MCF 10A (cell line): ENCODE results near the gene QPCTL. TPM values are rescaled to one million over a fixed set of nuclear protein-coding genes. Genes with fewer than 3 reads are reported as not detected.

Experiments
- BruUV-seq: library from RNA; stranded (reverse); fragments of 400-500 nt; replicated peaks from 2 replicates; lab custom pipeline; 2021; lab: Mats Ljungman, UMichigan
- CTCF ChIA-PET: fragments of 300-600 bp; sonication (Branson Sonifier 250); formaldehyde crosslinking; extraction: SDS; loops from one replicate; lab custom pipeline; 2021; ENCODE audit warnings: antibody characterized with exemption, inconsistent platforms; lab: Yijun Ruan, JAX
- POLR2A ChIA-PET: fragments of 300-600, 350-650 bp; sonication (Branson Sonifier 250); formaldehyde crosslinking; extraction: SDS; loops from one replicate; lab custom pipeline; 2020; ENCODE audit warnings: antibody characterized with exemption, inconsistent platforms; lab: Yijun Ruan, JAX
- DNase-seq: peaks from one replicate; pipeline ENCODE4 v3.0.0-alpha.2; 2018; ENCODE audit not compliant: unreplicated experiment
- H3K27ac Mint-ChIP-seq: one replicate; pipeline ENCODE4 v1.8.0; 2022; ENCODE audit warnings: mild to moderate bottlenecking, low read depth, mixed read lengths; ENCODE audit not compliant: unreplicated experiment
- H3K27me3 Mint-ChIP-seq: one replicate; pipeline ENCODE4 v1.8.0; 2022; ENCODE audit warnings: mixed read lengths; ENCODE audit not compliant: insufficient read depth, unreplicated experiment
- H3K36me3 Mint-ChIP-seq: one replicate; pipeline ENCODE4 v1.8.0; 2022; ENCODE audit warnings: mild to moderate bottlenecking, moderate library complexity, mixed read lengths; ENCODE audit not compliant: insufficient read depth, unreplicated experiment
- H3K4me1 Mint-ChIP-seq: one replicate; pipeline ENCODE4 v1.8.0; 2022; ENCODE audit warnings: mixed read lengths; ENCODE audit not compliant: insufficient read depth, unreplicated experiment
- H3K4me3 Mint-ChIP-seq: one replicate; pipeline ENCODE4 v1.8.0; 2022; ENCODE audit warnings: mild to moderate bottlenecking, moderate library complexity, mixed read lengths; ENCODE audit not compliant: unreplicated experiment
- H3K9me3 Mint-ChIP-seq: one replicate; pipeline ENCODE4 v1.8.0; 2022; ENCODE audit warnings: mixed read lengths; ENCODE audit not compliant: unreplicated experiment
- intact Hi-C: fragments of 100-400 bp; cut with micrococcal nuclease; formaldehyde crosslinking; loops from 2 replicates; pipeline ENCODE4 v1.14.1; 2022
- total RNA-seq: library from RNA; stranded (reverse); gene quantifications from 2 replicates; pipeline ENCODE4 v1.2.3, GENCODE V29; 2022
- TF ChIP-seq, protein P1 (sequence below): fragments of 200-600 bp; IDR thresholded peaks from one replicate; pipeline ENCODE4 v1.8.0; 2022; ENCODE audit warnings: antibody characterized with exemption, mild to moderate bottlenecking; ENCODE audit not compliant: unreplicated experiment

The QPCTL gene
- total RNA-seq, 1 experiment from 2014 or later = 14.9 TPM

DNA sequence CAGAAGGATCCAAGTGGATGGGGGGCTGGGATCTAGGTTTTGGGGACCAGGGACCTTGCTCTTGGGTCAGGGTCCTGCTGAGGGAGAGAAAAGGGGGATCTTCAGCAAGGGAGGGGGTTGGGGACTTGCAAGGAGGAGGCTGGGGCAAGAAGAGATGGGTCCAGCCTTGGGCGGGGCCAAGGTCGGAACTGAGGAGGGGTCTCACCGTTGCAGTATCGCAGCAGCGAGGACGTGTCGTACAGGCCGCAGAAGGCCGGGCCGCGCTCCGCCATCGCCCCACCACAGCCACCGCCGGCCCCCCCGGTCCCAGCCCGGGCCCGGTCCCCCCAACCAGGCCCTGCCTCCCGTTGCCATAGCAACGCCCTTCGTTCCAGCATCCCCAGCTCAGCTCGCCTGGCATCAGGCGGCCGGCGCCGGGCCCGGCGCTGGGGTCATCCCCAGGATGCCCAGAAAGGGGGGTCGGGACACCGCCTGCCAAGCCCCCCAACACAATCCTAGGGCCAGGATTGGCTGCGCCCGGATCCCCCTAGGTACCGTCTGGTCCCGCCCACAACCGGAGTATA, 47.3 kb upstream of the QPCTL start:
- Mint-ChIP-seq H3K27ac (no peak overlapping the region), H3K27me3 (no peaks in the 10 kb centered on the region), H3K9me3 (no peaks in the 10 kb centered on the region), H3K4me3 (peak overlapping the region; percentile 61), H3K4me1 (peaks cover 31% of the 10 kb centered on the region), H3K36me3 (peaks cover 4% of the 10 kb centered on the region)
- no TSS peak for BruUV-seq
- CTCF ChIA-PET = interaction anchor here (0.6 to 1.1 kb wide), 3 partner anchors 54 to 171 kb away, joined by 3 to 4 read pairs (median 3); no protein-coding TSS in a partner anchor
- TF ChIP-seq, protein P1, sequence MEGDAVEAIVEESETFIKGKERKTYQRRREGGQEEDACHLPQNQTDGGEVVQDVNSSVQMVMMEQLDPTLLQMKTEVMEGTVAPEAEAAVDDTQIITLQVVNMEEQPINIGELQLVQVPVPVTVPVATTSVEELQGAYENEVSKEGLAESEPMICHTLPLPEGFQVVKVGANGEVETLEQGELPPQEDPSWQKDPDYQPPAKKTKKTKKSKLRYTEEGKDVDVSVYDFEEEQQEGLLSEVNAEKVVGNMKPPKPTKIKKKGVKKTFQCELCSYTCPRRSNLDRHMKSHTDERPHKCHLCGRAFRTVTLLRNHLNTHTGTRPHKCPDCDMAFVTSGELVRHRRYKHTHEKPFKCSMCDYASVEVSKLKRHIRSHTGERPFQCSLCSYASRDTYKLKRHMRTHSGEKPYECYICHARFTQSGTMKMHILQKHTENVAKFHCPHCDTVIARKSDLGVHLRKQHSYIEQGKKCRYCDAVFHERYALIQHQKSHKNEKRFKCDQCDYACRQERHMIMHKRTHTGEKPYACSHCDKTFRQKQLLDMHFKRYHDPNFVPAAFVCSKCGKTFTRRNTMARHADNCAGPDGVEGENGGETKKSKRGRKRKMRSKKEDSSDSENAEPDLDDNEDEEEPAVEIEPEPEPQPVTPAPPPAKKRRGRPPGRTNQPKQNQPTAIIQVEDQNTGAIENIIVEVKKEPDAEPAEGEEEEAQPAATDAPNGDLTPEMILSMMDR = no peak
- DNase-seq = no peak
- POLR2A ChIA-PET = interaction anchor here (0.9 to 1.7 kb wide), 5 partner anchors 14 to 51 kb away, joined by 3 to 9 read pairs (median 5); partner anchors contain the start of genes GIPR, QPCTL and SNRPD2
- intact Hi-C loops = no loop called here

DNA sequence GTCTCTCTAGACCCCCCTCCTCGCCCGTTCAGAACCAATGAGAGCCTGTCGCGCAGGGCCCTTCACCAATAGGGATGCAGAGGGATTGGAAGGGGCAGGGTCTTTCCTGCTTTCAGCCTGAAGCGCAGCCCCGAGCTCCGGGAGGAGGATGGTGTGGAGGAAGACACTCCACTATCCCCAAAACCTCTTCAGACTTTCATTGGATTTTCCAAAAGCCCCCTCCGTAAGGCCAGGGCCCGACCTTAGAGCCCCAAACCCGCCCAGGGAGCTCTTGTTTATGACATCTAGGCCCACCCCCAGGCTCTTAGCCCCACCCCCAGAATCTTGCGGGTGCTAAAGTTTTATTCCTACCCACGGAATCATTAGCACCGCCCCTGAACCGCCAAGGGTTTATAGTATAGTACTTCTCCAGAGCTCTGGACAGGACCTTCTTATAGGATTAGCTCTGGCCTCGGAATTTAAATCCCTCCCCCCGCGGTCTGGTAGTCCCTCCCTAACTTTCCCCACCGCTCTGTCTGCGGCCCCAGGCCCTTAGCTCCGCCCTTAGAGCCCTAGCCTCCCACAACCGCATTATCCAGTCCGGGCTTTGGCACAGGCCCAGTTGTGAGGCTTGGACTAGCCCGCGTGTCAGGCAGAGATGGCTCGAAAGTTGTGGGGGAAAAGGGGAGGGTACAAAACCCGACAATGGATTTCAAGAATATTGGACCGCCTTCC, 46.7 kb upstream of the QPCTL start:
- peaks cover 3% of the 10 kb centered on the region for H3K36me3 Mint-ChIP-seq
- H3K27ac Mint-ChIP-seq = no peak overlapping the region
- H3K27me3 Mint-ChIP-seq = no peaks in the 10 kb centered on the region
- CTCF ChIA-PET = interaction anchor here (0.6 to 1.1 kb wide), 6 partner anchors 35 to 160 kb away, joined by 3 to 7 read pairs (median 4); no protein-coding TSS in a partner anchor
- H3K9me3 Mint-ChIP-seq = no peaks in the 10 kb centered on the region
- peak overlapping the region; percentile 61 for H3K4me3 Mint-ChIP-seq
- POLR2A ChIA-PET = interaction anchor here (0.7 to 1.7 kb wide), 6 partner anchors 15 to 62 kb away, joined by 3 to 9 read pairs (median 4); partner anchors contain the start of genes GIPR, QPCTL and SNRPD2
- TF ChIP-seq, protein P1 = no peak
- peaks cover 29% of the 10 kb centered on the region for H3K4me1 Mint-ChIP-seq
- intact Hi-C loops = no loop called here
- no TSS peak for BruUV-seq
- DNase-seq = peak; percentile 81

DNA sequence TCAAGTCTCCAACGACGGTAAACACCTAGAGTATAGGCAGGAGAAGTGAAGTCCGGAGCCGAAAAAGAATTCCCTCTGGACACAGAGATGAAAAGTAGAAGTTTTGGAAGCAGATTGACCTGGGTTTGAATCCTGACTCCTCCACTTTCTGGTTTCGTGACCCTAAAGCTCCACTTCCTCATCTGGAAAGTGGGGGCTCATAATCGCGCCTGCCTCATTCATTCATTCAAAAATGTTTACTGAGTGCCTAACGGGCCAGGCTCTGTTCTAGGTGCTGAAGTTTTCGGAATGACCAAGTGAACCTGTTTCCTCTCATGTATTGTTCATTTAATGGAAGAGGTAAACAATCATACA, 46.1 kb upstream of the QPCTL start:
- H3K27ac Mint-ChIP-seq = no peak overlapping the region
- TF ChIP-seq, protein P1 = no peak
- BruUV-seq = no TSS peak
- H3K27me3 Mint-ChIP-seq = no peaks in the 10 kb centered on the region
- H3K9me3 Mint-ChIP-seq = no peaks in the 10 kb centered on the region
- no peaks in the 10 kb centered on the region for H3K36me3 Mint-ChIP-seq
- DNase-seq = no peak
- ChIA-PET CTCF (interaction anchor here (0.6 to 1.1 kb wide), 5 partner anchors 35 to 96 kb away, joined by 3 to 7 read pairs (median 4); no protein-coding TSS in a partner anchor), POLR2A (interaction anchor here (0.7 to 1.7 kb wide), 5 partner anchors 16 to 62 kb away, joined by 3 to 9 read pairs (median 5); partner anchors contain the start of genes GIPR, QPCTL and SNRPD2)
- peaks cover 24% of the 10 kb centered on the region for H3K4me1 Mint-ChIP-seq
- intact Hi-C loops = no loop called here
- peak overlapping the region; percentile 61 for H3K4me3 Mint-ChIP-seq

DNA sequence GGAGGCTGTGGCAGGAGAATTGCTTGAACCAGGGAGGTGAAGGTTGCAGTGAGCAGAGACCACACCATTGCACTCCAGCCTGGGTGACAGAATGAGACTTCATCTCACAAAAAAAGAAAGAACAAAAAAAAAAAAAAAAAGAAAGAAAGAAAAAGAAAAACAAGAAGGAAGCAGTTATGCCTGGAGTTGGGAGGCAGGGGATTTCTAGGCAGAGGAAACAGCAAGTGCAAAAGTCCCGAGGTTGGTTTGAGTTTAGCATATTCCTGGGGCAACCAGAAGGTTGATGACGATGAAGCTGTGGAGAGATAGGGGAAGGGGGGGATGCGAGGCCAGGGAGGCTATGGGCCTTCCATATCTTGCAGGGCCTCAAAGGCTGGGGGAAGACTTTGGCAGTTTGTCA, 41.7 kb upstream of the QPCTL start:
- no peak for DNase-seq
- POLR2A ChIA-PET = no interaction called here
- no peaks in the 10 kb centered on the region for H3K36me3 Mint-ChIP-seq

More for the DNA sequence above, 41.7 kb upstream of the QPCTL start:
- Mint-ChIP-seq H3K4me1 (peaks cover 5% of the 10 kb centered on the region), H3K4me3 (no peak overlapping the region), H3K27me3 (no peaks in the 10 kb centered on the region), H3K9me3 (no peaks in the 10 kb centered on the region), H3K27ac (no peak overlapping the region)
- CTCF ChIA-PET = interaction anchor here (0.5 to 0.9 kb wide), 4 partner anchors 9 to 177 kb away, joined by 3 read pairs; partner anchors contain the start of gene QPCTL
- BruUV-seq = no TSS peak
- intact Hi-C loops = no loop called here
- TF ChIP-seq, protein P1 = no peak
